ENCODE results near the gene ACTR5. TPM values are rescaled to one million over a fixed set of nuclear protein-coding genes. Genes with fewer than 3 reads are reported as not detected.

The ACTR5 gene
- total and polyA plus RNA-seq, 2 of the 13 experiments (the other 11 are each of a cell fraction or from before 2014, with no cell fraction given) = 19.5 to 20.5 TPM

- TF ChIP-seq ZNF280D (CRISPR knock-in tag; IDR thresholded peaks at IDR 0.05) (peak; percentile 85), ZNF883 (CRISPR knock-in tag; IDR thresholded peaks at IDR 0.05; ENCODE audit: not compliant biosample characterization) (peak; percentile 98), MIER3 (CRISPR knock-in tag; IDR thresholded peaks at IDR 0.05; ENCODE audit: borderline replicate concordance) (peak; percentile 89; the same call in 1 of the 2 replicates), BATF2 (CRISPR knock-in tag; IDR thresholded peaks at IDR 0.05) (no peak), NBN (conservative IDR thresholded peaks at IDR 0.05) (no peak), SALL1 (CRISPR knock-in tag; IDR thresholded peaks at IDR 0.05) (peak; percentile 92), HNRNPL (IDR thresholded peaks at IDR 0.05; ENCODE audit: low read depth, low read length) (no peak), DNMT1 (CRISPR knock-in tag; IDR thresholded peaks at IDR 0.05) (peak; percentile 99), ZNF550 (CRISPR knock-in tag; IDR thresholded peaks at IDR 0.05; ENCODE audit: borderline replicate concordance) (peak; percentile 99), ZNF607 (CRISPR knock-in tag; IDR thresholded peaks at IDR 0.05; ENCODE audit: borderline replicate concordance) (peak; percentile 98), HNRNPH1 (optimal IDR thresholded peaks at IDR 0.05; ENCODE audit: low read depth, low read length) (no peak), ZBTB8A (CRISPR knock-in tag; IDR thresholded peaks at IDR 0.05; ENCODE audit: borderline replicate concordance, low read depth) (no peak; the same call in 1 of the 2 replicates), CHCHD3 (CRISPR knock-in tag; IDR thresholded peaks at IDR 0.05) (peak; percentile 100)
- TF ChIP-seq, protein P1, sequence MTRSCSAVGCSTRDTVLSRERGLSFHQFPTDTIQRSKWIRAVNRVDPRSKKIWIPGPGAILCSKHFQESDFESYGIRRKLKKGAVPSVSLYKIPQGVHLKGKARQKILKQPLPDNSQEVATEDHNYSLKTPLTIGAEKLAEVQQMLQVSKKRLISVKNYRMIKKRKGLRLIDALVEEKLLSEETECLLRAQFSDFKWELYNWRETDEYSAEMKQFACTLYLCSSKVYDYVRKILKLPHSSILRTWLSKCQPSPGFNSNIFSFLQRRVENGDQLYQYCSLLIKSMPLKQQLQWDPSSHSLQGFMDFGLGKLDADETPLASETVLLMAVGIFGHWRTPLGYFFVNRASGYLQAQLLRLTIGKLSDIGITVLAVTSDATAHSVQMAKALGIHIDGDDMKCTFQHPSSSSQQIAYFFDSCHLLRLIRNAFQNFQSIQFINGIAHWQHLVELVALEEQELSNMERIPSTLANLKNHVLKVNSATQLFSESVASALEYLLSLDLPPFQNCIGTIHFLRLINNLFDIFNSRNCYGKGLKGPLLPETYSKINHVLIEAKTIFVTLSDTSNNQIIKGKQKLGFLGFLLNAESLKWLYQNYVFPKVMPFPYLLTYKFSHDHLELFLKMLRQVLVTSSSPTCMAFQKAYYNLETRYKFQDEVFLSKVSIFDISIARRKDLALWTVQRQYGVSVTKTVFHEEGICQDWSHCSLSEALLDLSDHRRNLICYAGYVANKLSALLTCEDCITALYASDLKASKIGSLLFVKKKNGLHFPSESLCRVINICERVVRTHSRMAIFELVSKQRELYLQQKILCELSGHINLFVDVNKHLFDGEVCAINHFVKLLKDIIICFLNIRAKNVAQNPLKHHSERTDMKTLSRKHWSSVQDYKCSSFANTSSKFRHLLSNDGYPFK (CRISPR knock-in tag; IDR thresholded peaks at IDR 0.05; ENCODE audit: borderline replicate concordance) = peak; percentile 59
- TF ChIP-seq, protein P2, sequence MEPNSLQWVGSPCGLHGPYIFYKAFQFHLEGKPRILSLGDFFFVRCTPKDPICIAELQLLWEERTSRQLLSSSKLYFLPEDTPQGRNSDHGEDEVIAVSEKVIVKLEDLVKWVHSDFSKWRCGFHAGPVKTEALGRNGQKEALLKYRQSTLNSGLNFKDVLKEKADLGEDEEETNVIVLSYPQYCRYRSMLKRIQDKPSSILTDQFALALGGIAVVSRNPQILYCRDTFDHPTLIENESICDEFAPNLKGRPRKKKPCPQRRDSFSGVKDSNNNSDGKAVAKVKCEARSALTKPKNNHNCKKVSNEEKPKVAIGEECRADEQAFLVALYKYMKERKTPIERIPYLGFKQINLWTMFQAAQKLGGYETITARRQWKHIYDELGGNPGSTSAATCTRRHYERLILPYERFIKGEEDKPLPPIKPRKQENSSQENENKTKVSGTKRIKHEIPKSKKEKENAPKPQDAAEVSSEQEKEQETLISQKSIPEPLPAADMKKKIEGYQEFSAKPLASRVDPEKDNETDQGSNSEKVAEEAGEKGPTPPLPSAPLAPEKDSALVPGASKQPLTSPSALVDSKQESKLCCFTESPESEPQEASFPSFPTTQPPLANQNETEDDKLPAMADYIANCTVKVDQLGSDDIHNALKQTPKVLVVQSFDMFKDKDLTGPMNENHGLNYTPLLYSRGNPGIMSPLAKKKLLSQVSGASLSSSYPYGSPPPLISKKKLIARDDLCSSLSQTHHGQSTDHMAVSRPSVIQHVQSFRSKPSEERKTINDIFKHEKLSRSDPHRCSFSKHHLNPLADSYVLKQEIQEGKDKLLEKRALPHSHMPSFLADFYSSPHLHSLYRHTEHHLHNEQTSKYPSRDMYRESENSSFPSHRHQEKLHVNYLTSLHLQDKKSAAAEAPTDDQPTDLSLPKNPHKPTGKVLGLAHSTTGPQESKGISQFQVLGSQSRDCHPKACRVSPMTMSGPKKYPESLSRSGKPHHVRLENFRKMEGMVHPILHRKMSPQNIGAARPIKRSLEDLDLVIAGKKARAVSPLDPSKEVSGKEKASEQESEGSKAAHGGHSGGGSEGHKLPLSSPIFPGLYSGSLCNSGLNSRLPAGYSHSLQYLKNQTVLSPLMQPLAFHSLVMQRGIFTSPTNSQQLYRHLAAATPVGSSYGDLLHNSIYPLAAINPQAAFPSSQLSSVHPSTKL (CRISPR knock-in tag; IDR thresholded peaks at IDR 0.05) = peak; percentile 42; the same call in 1 of the 2 replicates
- TF ChIP-seq, protein P3, sequence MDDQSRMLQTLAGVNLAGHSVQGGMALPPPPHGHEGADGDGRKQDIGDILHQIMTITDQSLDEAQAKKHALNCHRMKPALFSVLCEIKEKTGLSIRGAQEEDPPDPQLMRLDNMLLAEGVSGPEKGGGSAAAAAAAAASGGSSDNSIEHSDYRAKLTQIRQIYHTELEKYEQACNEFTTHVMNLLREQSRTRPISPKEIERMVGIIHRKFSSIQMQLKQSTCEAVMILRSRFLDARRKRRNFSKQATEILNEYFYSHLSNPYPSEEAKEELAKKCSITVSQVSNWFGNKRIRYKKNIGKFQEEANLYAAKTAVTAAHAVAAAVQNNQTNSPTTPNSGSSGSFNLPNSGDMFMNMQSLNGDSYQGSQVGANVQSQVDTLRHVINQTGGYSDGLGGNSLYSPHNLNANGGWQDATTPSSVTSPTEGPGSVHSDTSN (CRISPR knock-in tag; IDR thresholded peaks at IDR 0.05; ENCODE audit: borderline replicate concordance) = peak; percentile 82; the same call in 1 of the 2 replicates
Observed at GRCh38 chr20:38748097-38748860, at the start of gene ACTR5 (continued).
